GM06990 (cell line): ENCODE measurements around the gene WDR54.

Experiments used
- DNase-seq: peaks from one replicate; pipeline ENCODE4 v3.0.0-alpha.2; 2011; ENCODE audit not compliant: insufficient read length; ENCODE audit errors: extremely low read depth
- H3K27me3 ChIP-seq: replicated peaks from 2 replicates; pipeline ENCODE4 v1.6.0; 2011; ENCODE audit warnings: low read length; ENCODE audit not compliant: control insufficient read depth, insufficient read depth
- H3K36me3 ChIP-seq: 2 replicates; pipeline ENCODE4 v1.5.1; 2011; ENCODE audit warnings: low read length; ENCODE audit not compliant: control insufficient read depth, insufficient read depth
- H3K4me3 ChIP-seq: replicated peaks from 2 replicates; pipeline ENCODE4 v1.5.1; 2011; ENCODE audit warnings: low read depth, mild to moderate bottlenecking, control low read depth, low read length
- CTCF ChIP-seq: IDR thresholded peaks from 2 replicates; pipeline ENCODE4 v1.5.1; 2011; ENCODE audit warnings: low read length, control low read depth, mild to moderate bottlenecking, inconsistent platforms; ENCODE audit not compliant: insufficient read depth, poor library complexity, severe bottlenecking

Gene WDR54

GRCh38 chr2:74444498-74445318 is 23.2 kb downstream of the WDR54 start:
- H3K4me3 ChIP-seq, result no peak overlapping the region
- DNase-seq, result no peak
- H3K27me3 ChIP-seq, result no peaks in the 10 kb centered on the region
- no peaks in the 10 kb centered on the region for H3K36me3 ChIP-seq
- no peak for TF ChIP-seq CTCF

DNA sequence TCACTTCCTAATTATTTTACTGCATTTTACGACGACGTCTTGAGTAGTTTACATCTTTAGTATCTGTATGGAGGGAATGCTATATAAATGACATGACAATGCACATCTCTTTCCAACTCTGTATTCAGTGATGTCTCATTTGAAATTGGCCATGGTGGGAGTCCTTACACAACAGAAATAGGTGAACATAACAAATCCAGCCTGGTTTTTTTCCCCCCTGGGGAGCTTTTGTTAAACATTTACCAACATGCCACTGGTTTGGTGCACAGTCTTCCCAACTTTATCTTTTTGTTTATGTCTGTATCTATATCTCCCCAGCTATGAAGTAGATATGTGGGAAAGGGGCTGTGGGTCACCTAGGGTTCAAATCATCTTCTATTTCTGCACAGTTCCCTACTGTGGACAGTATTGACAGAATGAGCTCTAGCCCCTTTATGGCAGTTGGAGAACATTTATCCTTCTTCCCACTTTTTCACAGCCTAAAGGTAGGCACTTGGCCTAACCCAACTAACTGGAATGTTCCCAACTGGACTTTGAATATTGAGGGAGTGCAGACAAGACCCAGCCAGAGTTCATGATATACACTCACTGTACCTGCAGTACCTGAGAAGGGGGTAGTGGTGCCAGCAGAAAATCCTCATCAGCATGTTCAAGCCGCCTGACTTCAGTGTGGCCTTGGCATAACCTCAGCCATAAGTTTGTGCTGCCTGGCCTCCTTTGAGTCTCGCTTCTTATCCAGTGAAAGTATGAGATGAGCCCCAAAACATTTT is 25.9 kb downstream of the WDR54 start:
- no peaks in the 10 kb centered on the region for H3K27me3 ChIP-seq
- no peak overlapping the region for H3K4me3 ChIP-seq
- no peak for DNase-seq
- TF ChIP-seq CTCF, result no peak
- H3K36me3 ChIP-seq, result no peaks in the 10 kb centered on the region

- no peak overlapping the region for H3K4me3 ChIP-seq
- TF ChIP-seq CTCF, result no peak
- no peaks in the 10 kb centered on the region for H3K27me3 ChIP-seq
These were observed 27.2 kb downstream of the WDR54 start for GRCh38 chr2:74448771-74449170.

GRCh38 chr2:74450570-74451190 is 29.1 kb downstream of the WDR54 start:
- no peaks in the 10 kb centered on the region for H3K36me3 ChIP-seq
- no peaks in the 10 kb centered on the region for H3K27me3 ChIP-seq
- no peak for TF ChIP-seq CTCF
- no peak overlapping the region for H3K4me3 ChIP-seq
- DNase-seq, result no peak

More at GRCh38 chr2:74448771-74449170, 27.2 kb downstream of the WDR54 start:
- no peak for DNase-seq
- no peaks in the 10 kb centered on the region for H3K36me3 ChIP-seq

- peak; percentile 95 for DNase-seq
- no peak for TF ChIP-seq CTCF
- Histone ChIP-seq H3K27me3 (no peaks in the 10 kb centered on the region), H3K36me3 (no peaks in the 10 kb centered on the region), H3K4me3 (peak within 1 kb of the TSS; percentile 87)
These were observed 33.4 kb downstream of the WDR54 start, which contains the start of gene INO80B for GRCh38 chr2:74454654-74455511. TSS of gene INO80B (plus strand) at chr2:74455087. CDS start at chr2:74455117, 30 bp downstream.
